Activated CD4-positive, alpha-beta T cell treated with anti-CD3 and anti-CD28 coated beads, Interleukin-2, Interleukin-6, amounts not matched to agents 100 ng/mL and 50 ng/mL, durations not matched to agents 16 hours and 8 hours (primary cell): ENCODE data around the gene CNBP.
"Not testable (repeated sequence)": the region's sequence is repeated elsewhere in the genome, so short reads cannot be mapped to it uniquely, and the experiment has no call there.

Experiments used
- DNase-seq: peaks from one replicate; pipeline ENCODE4 v3.0.0-alpha.2; 2020

The CNBP gene

DNA sequence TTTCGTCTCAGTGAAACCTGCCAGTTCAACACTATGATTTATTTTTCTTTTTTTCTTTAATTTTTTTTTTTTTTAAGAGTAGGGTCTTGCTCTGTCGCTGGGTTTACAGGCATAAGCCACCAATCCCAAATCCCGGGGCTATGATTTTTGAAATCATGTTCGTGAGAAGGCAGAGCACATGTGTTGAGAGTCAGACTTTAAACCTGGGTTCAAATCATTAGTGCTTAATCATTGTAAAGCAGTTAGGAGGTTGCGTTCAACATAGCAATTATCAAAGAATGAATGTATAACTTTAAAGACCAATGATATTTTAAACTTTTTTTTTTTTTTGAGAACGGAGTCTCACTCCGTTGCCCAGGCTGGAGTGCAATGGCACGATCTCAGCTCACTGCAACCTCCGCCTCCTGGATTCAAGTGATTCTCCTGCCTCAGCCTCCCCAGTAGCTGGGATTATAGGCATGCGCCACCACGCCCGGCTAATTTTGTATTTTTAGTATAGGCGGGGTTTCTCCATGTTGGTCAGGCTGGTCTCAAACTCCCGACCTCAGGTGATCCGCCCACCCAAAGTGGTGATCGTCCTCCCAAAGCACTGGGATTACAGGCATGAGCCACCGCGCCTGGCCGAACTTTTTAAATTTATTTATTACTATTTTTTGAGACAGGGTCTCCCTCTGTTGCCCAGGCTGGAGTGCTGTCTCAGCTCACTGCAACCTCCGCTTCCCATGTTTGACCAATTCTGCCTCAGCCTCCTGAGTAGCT lies 1.3 kb upstream of the CNBP start:
- not testable (repeated sequence) for DNase-seq

DNA sequence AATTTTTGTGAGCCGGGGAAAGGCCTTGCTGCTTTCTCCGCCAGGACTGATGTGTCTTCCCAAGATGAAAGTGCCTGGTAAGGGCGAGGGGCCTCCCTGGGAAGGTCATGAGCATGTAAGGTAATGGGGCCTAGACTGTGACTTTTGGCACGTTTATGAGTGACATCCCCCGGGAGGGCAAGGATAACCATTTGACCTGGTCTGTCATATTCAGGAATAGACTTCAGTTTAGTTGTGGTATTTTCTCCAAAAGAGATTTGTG lies 631 bp upstream of the CNBP start:
- peak; percentile 48 for DNase-seq

DNA sequence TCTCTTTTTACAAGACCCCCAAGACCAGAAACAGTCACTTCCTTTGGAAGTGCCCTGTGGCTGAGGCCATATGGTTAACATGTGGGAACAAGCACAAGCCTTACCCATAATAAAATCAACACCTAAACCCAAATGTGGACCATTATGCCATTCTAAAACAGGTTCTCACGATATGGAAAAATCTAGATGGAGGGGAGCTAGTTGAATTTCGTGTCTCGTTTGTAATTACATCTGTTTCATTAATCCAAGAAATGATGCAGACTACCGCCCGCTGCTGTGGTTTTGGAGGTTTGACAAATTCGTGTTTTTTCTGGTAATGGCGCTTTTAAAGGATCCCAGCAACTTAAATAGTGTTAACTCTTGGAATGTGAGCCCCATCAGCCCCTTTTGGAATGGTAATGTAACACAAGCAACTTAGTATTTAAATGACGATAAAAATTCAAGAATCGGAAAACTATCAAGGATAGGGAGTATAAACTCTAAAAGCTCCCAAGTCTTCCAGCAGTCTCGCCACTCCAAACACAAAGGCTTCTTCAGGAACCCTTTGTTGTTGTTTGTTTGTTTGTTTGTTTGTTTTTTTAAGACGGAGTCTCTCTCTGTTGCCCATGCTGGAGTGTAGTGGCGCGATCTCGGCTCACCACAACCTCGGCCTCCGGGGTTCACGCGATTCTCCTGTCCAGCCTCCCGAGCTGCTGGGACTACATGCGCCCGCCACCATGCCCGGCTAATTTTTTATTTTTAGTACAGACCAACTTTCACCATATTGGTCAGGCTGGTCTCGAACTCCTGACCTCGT lies 1.1 kb downstream of the CNBP start:
- DNase-seq: peak; percentile 49

DNA sequence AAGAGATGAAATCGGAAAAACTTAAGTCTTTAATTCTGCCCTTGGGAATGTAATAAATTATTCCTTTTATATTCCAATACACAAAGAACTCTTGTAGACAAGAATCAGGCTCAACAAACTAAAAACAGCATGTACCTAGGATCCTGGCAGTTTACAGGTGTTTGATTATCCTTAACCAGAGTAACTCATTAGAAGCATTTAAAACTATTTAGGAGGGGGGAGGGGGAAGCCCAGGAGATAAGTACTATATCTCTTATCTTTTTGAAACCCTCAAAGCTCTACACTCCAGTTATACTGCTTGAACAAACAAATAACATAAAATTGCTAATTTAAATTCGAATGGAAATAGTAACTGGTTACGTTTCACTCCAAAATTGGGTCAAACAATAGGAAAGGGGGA lies 1.9 kb downstream of the CNBP start:
- DNase-seq: no peak

DNA sequence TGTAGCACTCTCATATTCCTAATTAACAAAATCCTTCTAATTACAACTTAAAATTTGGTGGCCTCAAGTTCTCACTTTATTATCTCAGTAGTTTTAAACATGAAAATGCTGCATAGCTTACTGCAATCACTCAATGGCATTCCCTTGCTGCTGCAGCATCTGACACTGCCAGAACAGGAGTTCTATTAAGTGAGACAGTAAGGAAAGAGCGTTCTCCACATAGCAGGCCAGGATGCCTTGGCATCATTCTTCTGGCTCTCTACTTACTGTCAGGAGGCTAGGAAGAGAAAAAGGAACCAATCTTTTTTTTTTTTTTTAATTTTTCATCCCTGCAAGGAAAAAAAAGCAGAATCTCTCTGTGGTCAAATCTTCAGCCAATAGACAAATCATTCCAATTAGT lies 3.2 kb downstream of the CNBP start:
- DNase-seq: no peak

DNA sequence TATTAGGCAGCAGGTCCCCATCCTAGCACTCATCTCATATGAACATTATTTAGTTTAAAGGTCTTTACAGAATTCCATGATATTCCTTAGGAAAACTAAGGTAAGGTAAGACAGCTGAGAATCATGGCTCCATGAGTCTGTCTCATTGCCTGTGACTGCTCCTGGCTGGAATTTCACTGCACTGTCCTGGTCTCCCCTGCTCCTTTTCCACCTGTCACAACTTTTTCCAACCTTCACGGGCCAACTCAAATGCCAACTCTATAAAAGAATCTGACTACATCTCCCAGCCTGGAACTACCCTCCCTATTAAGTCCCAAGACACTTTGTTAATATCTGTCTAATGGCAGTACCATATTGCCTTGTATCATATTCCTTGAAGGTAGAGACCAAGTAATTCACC lies 7.6 kb downstream of the CNBP start:
- DNase-seq: no peak

DNA sequence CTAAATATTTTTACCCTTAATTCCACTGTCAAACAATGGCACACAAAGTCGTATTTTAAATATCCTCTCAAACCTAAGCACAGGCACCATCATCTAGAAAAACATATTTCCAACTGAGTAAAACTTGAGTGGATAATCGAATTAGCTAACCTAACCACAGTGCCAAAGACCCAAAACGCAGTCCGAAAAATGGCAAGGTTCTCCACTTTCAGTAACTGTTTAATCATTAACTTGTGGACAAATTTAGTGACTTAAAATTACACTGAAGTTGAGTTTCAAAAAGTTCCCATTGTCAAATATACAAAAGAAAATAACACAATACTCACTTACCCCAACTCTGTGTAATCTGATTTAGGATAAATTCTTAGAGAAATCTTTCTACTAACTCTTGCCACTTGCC lies 10.0 kb downstream of the CNBP start:
- no peak for DNase-seq

DNA sequence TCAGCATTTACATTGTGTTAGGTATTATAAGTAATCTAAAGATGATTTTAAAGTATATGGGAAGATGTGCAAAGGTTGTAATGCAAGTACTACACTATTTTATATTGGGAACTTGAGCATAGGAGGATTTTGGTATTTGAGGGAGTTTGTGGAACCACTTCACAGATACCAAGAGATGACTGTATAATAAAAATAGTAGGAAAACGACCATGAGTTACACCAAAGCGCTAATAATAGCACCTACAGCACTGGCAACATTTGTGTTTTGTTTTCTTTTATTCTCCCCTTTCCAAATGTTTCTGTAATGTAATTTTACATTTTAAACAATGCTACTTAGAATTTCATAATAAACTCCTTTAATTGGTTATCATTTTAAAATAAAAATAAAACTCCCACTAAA lies 10.5 kb downstream of the CNBP start:
- no peak for DNase-seq

DNA sequence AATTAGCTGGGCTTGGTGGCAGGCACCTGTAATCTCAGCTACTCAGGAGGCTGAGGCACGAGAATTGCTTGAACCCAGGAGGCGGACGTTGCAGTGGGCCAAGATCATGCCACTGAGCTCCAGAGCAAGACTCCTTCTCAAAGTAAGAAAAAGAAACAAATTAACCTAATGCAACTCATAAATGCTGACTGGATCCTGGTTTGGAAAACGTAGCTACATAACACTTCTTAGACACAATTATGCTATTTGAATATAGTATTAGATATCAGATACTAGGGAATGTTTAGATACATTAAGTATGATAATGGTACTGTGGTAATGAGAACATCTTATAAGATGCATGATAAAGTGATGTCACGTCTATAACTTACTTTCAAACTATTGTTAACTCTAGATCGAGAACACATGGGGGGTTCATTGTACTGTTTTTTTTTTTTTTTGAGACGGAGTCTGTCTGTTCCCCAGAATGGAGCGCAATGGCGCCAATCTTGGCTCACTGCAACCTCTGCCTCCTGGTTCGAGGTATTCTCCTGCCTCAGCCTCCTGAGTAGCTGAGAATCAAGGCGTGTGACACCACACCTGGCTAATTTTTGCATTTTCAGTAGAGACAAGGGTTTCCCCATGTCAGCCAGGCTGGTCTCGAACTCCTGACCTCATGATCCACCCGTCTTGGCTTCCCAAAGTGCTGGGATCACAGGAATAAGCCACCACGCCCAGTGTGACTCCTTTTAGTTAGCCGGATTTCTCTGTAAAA lies 16.9 kb downstream of the CNBP start:
- no peak for DNase-seq

DNA sequence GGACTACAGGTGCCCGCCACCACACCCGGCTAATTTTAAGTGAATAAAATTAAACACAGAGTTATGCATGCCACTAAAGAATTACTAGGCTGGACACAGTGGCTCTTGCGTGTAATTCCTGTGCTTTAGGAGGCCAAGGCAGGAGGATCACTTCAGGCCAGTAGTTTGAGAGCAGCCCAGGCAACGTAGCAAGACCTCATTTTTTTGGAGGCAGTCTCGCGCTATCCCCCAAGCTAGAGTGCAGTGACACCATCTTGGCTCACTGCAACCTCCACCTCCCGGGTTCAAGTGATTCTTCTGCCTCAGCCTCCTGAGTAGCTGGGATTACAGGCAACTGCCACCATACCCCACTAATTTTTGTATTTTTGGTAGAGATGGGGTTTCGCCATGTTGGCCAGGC lies 18.1 kb downstream of the CNBP start:
- DNase-seq: not testable (repeated sequence)

DNA sequence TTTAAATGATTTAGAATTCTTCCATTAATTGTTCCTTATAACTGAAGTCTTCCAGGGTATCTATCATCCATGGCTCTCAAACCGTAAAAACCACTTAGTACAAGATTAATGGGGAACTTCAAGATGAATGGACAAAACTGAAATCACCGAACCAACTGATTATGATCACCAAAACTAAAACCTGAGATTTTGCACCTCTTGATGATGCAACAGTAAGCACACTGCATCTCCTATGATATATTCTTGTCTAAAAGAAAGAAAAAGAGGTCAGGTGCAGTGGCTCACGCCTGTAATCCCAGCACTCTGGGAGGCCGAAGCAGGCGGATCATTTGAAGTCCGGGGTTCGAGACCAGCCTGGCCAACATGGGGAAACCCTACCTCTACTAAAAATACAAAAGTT lies 19.2 kb downstream of the CNBP start:
- DNase-seq: no peak

DNA sequence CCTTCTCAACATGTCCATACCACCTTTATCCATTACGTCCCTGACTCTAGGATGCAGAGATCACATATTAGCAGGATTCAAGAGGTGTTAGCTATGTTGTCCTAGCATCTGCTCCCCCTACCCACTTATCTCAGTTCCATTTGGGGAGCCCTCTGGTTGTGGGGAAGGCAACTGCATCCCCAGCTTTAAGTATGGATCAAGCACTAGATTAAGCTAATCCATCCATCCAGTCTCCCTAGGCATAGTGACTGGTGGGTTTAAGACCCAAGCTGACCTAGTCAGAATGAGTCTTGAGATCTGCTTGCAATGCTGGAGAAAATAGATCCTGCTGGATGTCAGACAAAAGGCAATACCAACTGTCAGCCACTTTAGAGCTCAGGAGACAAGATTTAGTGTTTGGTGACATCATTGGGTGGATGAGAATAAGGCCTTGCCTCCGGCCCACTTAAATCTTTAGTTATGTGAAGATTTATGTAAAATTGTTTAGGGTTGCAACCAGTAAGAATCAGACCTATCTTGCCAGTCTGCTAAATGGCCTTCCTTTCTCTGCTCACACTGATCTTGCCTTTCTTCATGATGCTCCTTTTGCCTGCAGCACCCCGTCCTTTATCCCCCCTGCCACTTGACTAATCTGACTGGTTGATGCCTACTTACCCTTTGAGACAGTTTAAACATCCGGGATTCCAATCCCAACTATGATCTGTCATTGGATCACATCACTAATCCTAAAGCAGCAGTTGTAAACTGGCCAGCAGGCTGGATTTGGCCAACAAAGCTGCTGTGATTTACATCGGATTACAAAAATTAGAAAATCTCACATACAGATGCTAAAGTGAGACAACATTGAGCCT lies 20.7 kb downstream of the CNBP start:
- DNase-seq: no peak

DNA sequence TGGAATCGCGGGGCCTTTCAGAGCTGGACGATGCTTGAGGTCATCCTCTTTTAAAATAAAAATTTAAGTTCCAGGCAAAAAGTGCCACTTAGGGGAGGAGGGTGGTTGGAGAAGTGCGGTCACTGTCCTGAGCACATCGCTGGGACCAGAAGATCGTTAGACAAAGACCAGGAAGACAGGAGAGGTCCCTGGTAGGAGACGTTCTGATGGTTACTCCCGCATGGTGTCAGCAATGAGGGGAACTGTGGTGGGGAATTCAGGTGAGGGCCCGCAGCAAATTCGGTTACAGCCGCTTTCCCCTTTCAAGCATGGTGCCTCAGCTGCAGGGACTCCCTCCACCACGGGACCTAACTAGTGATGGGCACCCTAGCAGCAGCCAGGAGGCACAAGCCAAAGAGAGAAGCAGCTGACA lies 21.8 kb downstream of the CNBP start:
- peak; percentile 49 for DNase-seq

DNA sequence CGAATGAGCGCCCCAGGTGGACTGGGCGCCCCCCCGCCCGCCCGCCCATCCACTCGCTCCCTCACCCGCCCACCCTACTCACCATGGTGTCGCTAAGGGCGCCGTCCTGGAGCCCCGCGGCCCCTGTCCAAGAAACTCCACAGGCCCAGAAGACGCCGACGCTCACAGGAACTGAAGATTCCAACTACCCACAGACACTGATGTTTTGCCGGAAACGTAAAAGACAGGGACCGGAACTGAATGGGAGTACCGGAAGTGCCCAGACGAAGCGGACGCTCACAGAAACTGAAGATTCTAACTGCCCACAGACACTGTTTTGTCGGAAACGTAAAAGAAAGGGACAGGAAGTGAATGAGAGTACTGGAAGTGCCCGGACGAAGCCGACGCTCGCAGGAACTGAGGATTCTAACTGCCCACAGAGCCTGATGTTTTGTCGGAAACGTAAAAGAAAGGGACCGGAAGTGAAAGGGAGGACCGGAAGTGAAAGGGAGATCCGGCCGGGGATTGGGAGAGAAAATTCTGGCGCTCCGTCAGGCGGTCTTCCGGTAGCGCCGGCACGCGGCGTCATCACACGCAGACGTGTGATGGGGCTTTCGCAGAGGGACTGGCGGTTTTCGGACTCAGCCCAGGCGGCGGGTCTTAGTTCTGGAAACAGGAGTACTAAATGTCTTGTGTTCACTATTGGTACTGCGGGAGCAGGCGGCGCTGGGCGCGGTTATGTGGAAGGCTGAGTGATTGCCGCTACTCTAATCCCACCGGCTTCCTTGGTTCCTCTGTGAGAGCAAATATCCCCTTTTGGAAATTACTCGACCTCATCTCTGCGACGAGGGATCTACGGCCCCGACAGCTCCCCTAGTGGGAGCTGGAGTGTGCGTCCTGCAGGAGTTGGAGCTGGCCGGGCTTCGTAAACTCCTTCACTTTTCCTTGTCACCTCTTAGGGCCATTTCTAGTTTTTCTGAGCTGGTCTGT lies 22.5 kb downstream of the CNBP start, which contains the start of gene ISY1:
ISY1 (minus strand) TSS at position 173 of the 969 bp plus-strand sequence; CDS start at position 85, 88 bp downstream.
- peak; percentile 95 for DNase-seq

DNA sequence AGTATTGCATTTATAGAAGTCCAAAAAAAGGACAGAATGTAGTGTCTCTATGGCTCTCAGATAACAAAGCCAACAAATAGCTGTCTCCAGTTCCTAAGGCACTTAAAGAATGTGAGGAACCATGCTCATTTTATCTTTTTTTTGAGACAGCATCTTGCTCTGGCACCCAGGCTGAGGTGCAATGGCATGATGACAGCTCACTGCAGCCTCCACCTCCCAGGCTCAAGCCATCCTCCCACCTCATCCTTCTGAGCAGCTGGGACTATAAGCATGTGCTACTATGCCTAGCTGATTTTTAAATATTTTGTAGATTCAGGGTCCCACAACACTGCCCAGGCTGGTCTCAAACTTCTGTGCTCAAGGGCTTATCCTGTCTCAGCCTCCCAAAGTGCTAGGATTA lies 38.9 kb downstream of the CNBP start:
- no peak for DNase-seq

DNA sequence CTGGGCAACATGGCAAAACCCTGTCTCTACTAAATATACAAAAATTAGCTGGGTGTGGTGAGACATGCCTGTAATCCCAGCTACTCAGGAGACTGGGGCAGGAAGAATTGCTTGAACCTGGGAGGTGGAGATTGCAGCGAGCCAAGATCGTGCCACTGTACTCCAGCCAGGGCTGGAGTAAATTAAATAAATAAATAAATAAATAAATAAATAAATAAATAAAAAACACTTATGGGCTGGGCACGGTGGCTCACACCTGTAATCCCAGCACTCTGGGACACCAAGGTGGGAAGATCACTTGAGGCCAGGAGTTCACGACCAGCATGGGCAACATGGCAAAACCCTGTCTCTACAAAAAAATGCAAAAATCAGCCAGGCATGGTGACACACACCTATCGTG lies 42.7 kb downstream of the CNBP start:
- not testable (repeated sequence) for DNase-seq

DNA sequence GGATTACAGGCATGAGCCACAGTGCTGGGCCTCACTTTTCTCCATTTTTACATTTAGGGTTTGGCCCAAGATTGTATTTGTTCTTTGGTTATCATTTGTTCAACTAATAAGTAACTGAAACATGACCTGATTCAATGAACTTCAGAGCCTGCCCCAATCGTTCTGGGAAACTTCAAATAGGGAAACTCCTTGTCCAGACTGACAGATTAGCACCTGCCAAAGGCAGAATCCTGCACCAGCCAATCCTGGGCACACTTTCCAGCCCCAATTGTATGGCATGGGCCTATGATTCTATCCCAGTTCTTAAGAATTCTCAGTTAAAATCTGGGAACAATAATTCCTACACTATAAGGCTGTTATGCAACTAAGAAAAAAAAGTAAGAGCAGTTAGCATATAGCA lies 43.8 kb downstream of the CNBP start:
- no peak for DNase-seq

DNA sequence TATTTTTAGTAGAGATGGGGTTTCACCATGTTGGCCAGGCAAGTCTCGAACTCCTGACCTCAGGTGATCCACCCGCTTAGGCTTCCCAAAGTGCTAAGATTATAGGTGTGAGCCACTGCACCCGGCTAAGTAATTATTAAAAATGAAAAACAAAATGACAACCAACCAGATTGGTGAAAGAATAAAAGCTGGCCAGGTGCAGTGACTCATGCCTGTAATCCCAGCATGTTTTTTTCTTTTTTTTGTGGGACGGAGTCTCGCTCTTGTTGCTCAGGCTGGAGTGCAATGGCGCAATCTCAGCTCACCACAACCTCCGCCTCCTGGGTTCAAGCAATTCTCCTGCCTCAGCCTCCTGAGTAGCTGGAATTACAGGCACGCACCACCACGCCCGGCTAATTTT lies 47.4 kb downstream of the CNBP start:
- DNase-seq: not testable (repeated sequence)

DNA sequence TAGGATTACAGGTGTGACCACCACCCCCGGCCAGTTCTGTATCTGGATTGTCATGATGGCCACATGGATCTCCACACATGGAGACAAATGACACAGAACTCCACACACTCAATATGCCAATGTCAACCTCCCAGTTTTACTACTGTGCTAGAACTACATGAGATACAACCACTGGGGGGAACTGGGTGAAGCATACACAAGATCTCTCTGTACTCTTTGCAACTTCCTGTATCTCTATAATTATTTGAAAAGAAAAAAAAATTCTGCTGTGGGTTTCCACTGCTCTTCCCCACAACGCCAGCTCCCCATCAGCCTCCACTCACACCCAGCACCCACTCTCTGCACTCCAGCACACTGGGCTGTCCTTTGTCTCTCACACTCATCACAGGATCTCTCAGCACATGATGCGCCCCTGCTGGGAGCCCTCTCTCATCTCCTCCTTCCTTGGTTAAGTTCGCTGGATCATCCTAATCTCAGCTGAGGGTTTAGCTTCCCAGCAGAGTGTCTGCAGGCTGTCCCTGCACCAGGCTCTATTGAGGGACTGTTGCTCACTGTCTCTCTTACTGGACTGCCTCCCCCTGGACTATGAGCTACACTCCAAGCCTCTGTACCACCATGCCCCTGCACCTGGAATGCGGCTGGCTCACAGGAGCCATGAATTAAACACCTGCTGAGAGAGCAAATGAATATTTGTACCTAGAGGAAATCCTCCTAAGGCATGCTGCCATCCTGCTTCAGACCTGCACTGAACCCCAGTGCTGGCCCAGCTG lies 51.4 kb downstream of the CNBP start:
- DNase-seq: no peak

DNA sequence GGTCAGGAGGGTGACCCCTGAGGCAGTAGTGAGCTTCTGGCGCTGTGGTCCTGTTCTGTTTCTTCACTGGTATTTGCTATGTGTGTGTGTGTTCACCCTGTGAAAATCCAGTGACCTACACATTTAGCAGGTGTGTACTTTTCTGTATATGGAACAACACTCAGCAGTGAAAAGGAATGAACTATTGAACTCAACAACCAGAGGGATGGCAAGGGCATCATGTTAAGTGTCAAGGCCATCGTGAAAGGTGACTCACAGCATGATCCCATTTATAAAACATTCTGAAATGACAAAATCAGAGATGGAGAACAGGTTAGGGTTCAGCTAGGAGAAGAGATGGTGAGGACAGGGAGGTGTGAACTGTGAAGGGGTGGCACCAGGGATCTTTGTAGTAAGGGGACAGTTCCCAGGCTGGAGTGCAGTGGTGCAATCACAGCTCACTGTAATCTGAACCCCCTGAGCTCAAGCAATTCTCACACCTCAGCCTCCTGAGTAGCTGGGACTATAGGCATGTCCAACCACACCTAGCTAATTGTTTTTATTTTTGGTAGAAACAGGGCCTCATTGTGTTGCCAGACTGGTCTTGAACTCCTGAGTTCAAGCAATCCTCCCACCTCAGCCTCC lies 52.1 kb downstream of the CNBP start:
- no peak for DNase-seq
